BLaER1 (cell line): ENCODE data around the gene GSDME.
A peak's percentile ranks its signal among the peaks of the same experiment; 100 is the strongest.

Source experiments
- H3K27ac ChIP-seq: shearing (Covaris generic); formaldehyde crosslinking; 2 replicates; pipeline ENCODE4 v1.8.1; 2022
- H3K27me3 ChIP-seq: shearing (Covaris generic); formaldehyde crosslinking; 2 replicates; pipeline ENCODE4 v1.8.1; 2022
- H3K36me3 ChIP-seq: shearing (Covaris generic); formaldehyde crosslinking; 2 replicates; pipeline ENCODE4 v1.8.1; 2022
- H3K4me1 ChIP-seq: shearing (Covaris generic); formaldehyde crosslinking; 2 replicates; pipeline ENCODE4 v1.8.1; 2022
- H3K4me2 ChIP-seq: shearing (Covaris generic); formaldehyde crosslinking; 2 replicates; pipeline ENCODE4 v1.8.1; 2022
- H3K4me3 ChIP-seq: shearing (Covaris generic); formaldehyde crosslinking; 2 replicates; pipeline ENCODE4 v1.8.1; 2022
- H3K9ac ChIP-seq: shearing (Covaris generic); formaldehyde crosslinking; 2 replicates; pipeline ENCODE4 v1.8.1; 2022
- H3K9me3 ChIP-seq: shearing (Covaris generic); formaldehyde crosslinking; 2 replicates; pipeline ENCODE4 v1.8.1; 2022
- H4K20me1 ChIP-seq: shearing (Covaris generic); formaldehyde crosslinking; 2 replicates; pipeline ENCODE4 v1.8.1; 2022
- Cebpa-rat ChIP-seq: shearing (Covaris generic); IDR thresholded peaks from 2 replicates; pipeline ENCODE4 v1.8.1; 2022

GSDME gene

GRCh38 chr7:24707988-24708615 is 49.2 kb downstream of the GSDME start:
- H3K9ac ChIP-seq, result no peak overlapping the region
- H3K27ac ChIP-seq, result no peak overlapping the region
- H4K20me1 ChIP-seq, result peaks cover 45% of the 10 kb centered on the region
- TF ChIP-seq Cebpa-rat, result no peak
- H3K36me3 ChIP-seq, result peaks cover 12% of the 10 kb centered on the region
- H3K4me2 ChIP-seq, result peak overlapping the region; percentile 94; the same call in 1 of the 2 replicates
- peaks cover 63% of the 10 kb centered on the region for H3K4me1 ChIP-seq
- H3K27me3 ChIP-seq, result peaks cover 34% of the 10 kb centered on the region
- no peaks in the 10 kb centered on the region for H3K9me3 ChIP-seq
- no peak overlapping the region for H3K4me3 ChIP-seq

- Histone ChIP-seq H3K9ac (peak overlapping the region; percentile 5; the same call in 1 of the 2 replicates), H3K4me1 (peaks cover 60% of the 10 kb centered on the region), H3K36me3 (peaks cover 18% of the 10 kb centered on the region), H3K9me3 (no peaks in the 10 kb centered on the region), H4K20me1 (peaks cover 61% of the 10 kb centered on the region), H3K4me3 (peak overlapping the region; percentile 52), H3K27me3 (peaks cover 47% of the 10 kb centered on the region), H3K27ac (peak overlapping the region; percentile 44; the same call in 1 of the 2 replicates), H3K4me2 (peak overlapping the region; percentile 94)
- no peak for TF ChIP-seq Cebpa-rat
Measured at GRCh38 chr7:24706211-24707170, 50.8 kb downstream of the GSDME start.

GRCh38 chr7:24705461-24705954 is 51.8 kb downstream of the GSDME start:
- Histone ChIP-seq H3K27me3 (peaks cover 47% of the 10 kb centered on the region), H3K4me2 (peak overlapping the region; percentile 94), H4K20me1 (peaks cover 71% of the 10 kb centered on the region), H3K9ac (no peak overlapping the region), H3K4me3 (peak overlapping the region; percentile 52), H3K27ac (0 out of 2 replicates have a peak overlapping the region, but pooled peaks have one; percentile 44), H3K4me1 (peaks cover 59% of the 10 kb centered on the region), H3K9me3 (no peaks in the 10 kb centered on the region), H3K36me3 (peaks cover 18% of the 10 kb centered on the region)
- no peak for TF ChIP-seq Cebpa-rat

- peak overlapping the region; percentile 94 for H3K4me2 ChIP-seq
- peaks cover 59% of the 10 kb centered on the region for H3K4me1 ChIP-seq
- no peak overlapping the region for H3K27ac ChIP-seq
- H4K20me1 ChIP-seq, result peaks cover 72% of the 10 kb centered on the region
- TF ChIP-seq Cebpa-rat, result no peak
- peaks cover 44% of the 10 kb centered on the region for H3K27me3 ChIP-seq
- no peak overlapping the region for H3K4me3 ChIP-seq
- H3K36me3 ChIP-seq, result peaks cover 9% of the 10 kb centered on the region; the same call in 1 of the 2 replicates
- H3K9ac ChIP-seq, result no peak overlapping the region
- no peaks in the 10 kb centered on the region for H3K9me3 ChIP-seq
Measured at GRCh38 chr7:24704311-24704710, 53.0 kb downstream of the GSDME start.

- Histone ChIP-seq H3K4me2 (peak overlapping the region; percentile 94), H4K20me1 (peaks cover 72% of the 10 kb centered on the region), H3K4me1 (peaks cover 65% of the 10 kb centered on the region), H3K36me3 (peaks cover 6% of the 10 kb centered on the region; the same call in 1 of the 2 replicates), H3K9me3 (no peaks in the 10 kb centered on the region), H3K4me3 (no peak overlapping the region), H3K27ac (no peak overlapping the region), H3K27me3 (peaks cover 43% of the 10 kb centered on the region), H3K9ac (no peak overlapping the region)
- TF ChIP-seq Cebpa-rat, result no peak
Measured at GRCh38 chr7:24703296-24703695, 54.0 kb downstream of the GSDME start.

- Histone ChIP-seq H3K27me3 (peaks cover 38% of the 10 kb centered on the region), H3K4me1 (peaks cover 70% of the 10 kb centered on the region), H3K9ac (no peak overlapping the region), H3K36me3 (peaks cover 6% of the 10 kb centered on the region; the same call in 1 of the 2 replicates), H3K4me3 (no peak overlapping the region), H3K9me3 (no peaks in the 10 kb centered on the region), H3K4me2 (peak overlapping the region; percentile 94), H3K27ac (no peak overlapping the region), H4K20me1 (peaks cover 70% of the 10 kb centered on the region)
- no peak for TF ChIP-seq Cebpa-rat
Measured at GRCh38 chr7:24702755-24703154, 54.5 kb downstream of the GSDME start.

GRCh38 chr7:24701261-24702235 is 55.7 kb downstream of the GSDME start:
- H3K4me1 ChIP-seq, result peaks cover 62% of the 10 kb centered on the region
- no peak overlapping the region for H3K27ac ChIP-seq
- H3K4me3 ChIP-seq, result no peak overlapping the region
- no peak for TF ChIP-seq Cebpa-rat
- H3K4me2 ChIP-seq, result no peak overlapping the region
- H4K20me1 ChIP-seq, result peaks cover 61% of the 10 kb centered on the region
- peaks cover 6% of the 10 kb centered on the region; the same call in 1 of the 2 replicates for H3K36me3 ChIP-seq
- no peaks in the 10 kb centered on the region for H3K9me3 ChIP-seq
- peaks cover 28% of the 10 kb centered on the region for H3K27me3 ChIP-seq
- no peak overlapping the region for H3K9ac ChIP-seq

- Histone ChIP-seq H3K4me1 (peaks cover 54% of the 10 kb centered on the region), H3K9me3 (no peaks in the 10 kb centered on the region), H3K27me3 (peaks cover 23% of the 10 kb centered on the region), H3K9ac (no peak overlapping the region), H3K4me3 (no peak overlapping the region), H3K27ac (no peak overlapping the region), H3K4me2 (no peak overlapping the region), H3K36me3 (peaks cover 12% of the 10 kb centered on the region), H4K20me1 (peaks cover 52% of the 10 kb centered on the region)
- TF ChIP-seq Cebpa-rat, result no peak
Measured at GRCh38 chr7:24700521-24701260, 56.6 kb downstream of the GSDME start.
